Mesothelial cell of epicardium (in vitro differentiated cells): Measurements from ENCODE around the gene PRTG. TPM values are rescaled to one million over a fixed set of nuclear protein-coding genes. Genes with fewer than 3 reads are reported as not detected.

Experiments
- DNase-seq, 2 experiments: peaks; one replicate each; pipeline ENCODE4 v3.0.0; 2021; ENCODE audit warnings: low spot score in 2 of 2; ENCODE audit not compliant: unreplicated experiment in 2 of 2
- H3K27ac Mint-ChIP-seq: 2 replicates; pipeline ENCODE4 v1.8.0; 2021; ENCODE audit warnings: mixed read lengths
- H3K27me3 Mint-ChIP-seq: 2 replicates; pipeline ENCODE4 v1.8.0; 2021; ENCODE audit warnings: low read depth, mixed read lengths
- H3K36me3 Mint-ChIP-seq: 2 replicates; pipeline ENCODE4 v1.8.0; 2021; ENCODE audit warnings: mixed read lengths
- H3K4me1 Mint-ChIP-seq: 2 replicates; pipeline ENCODE4 v1.8.0; 2021; ENCODE audit warnings: mixed read lengths
- H3K4me3 Mint-ChIP-seq: 2 replicates; pipeline ENCODE4 v1.8.0; 2021; ENCODE audit warnings: mild to moderate bottlenecking, moderate library complexity, mixed read lengths
- H3K9me3 Mint-ChIP-seq: 2 replicates; pipeline ENCODE4 v1.8.0; 2021; ENCODE audit warnings: mixed read lengths
- total RNA-seq: library from RNA; stranded (reverse); gene quantifications from 3 replicates; pipeline ENCODE4 v1.2.1, GENCODE V29; 2021
- TF ChIP-seq, protein P1 (sequence below): fragments of 200-600 bp; sonication (generic); IDR thresholded peaks from one replicate; pipeline ENCODE4 v1.5.0; 2021; ENCODE audit warnings: antibody characterized with exemption; ENCODE audit not compliant: unreplicated experiment

Gene PRTG
- total RNA-seq, 1 donor from 2014 or later: 16.9 TPM

GRCh38 chr15:55741833-55742497 lies 987 bp downstream of the PRTG start:
- DNase-seq: peak in 1 of 2 experiments; percentile 43
- H3K27me3 Mint-ChIP-seq: no peaks in the 10 kb centered on the region
- no peaks in the 10 kb centered on the region for H3K36me3 Mint-ChIP-seq

DNA sequence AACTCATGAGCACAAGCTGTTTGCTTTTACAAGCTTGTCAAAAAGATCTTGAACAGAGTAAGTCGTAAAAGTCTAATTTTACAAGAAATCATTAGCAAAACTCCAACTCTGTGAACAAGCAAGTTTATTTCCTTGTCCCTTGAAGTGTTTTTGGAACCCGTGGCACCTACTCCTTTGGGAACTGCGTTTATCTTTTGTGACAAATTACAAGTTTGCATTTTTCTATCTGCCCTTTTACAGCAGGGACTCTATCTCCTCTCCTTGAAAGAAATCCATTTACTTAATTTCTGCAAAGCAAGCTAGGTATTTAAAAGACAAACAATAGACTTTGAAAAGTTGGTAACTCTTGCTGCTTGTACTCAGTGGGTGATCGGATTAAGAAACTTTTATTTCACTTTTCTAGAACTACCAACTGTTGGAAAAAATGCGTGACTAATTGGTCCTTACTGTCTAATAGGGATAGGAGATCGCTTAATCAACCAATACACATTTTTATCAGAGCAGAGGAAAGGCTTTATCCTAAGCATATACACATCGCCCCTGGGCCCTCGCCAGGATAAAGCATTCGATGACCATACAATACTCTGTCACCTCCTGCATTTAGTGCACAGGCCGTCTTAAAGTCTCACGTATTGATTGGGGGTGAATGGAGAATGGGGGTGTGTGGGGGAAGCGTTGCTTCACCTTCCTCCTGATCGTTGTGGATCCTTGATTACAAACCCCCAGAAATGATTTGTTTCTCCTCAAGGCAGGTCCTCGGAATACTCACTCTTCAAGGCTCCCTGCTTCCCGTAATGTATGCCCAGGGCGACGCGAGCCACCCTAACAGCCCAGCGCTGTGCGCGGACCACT lies 1.7 kb downstream of the PRTG start:
- H3K4me3 Mint-ChIP-seq: no peak overlapping the region
- TF ChIP-seq, protein P1, sequence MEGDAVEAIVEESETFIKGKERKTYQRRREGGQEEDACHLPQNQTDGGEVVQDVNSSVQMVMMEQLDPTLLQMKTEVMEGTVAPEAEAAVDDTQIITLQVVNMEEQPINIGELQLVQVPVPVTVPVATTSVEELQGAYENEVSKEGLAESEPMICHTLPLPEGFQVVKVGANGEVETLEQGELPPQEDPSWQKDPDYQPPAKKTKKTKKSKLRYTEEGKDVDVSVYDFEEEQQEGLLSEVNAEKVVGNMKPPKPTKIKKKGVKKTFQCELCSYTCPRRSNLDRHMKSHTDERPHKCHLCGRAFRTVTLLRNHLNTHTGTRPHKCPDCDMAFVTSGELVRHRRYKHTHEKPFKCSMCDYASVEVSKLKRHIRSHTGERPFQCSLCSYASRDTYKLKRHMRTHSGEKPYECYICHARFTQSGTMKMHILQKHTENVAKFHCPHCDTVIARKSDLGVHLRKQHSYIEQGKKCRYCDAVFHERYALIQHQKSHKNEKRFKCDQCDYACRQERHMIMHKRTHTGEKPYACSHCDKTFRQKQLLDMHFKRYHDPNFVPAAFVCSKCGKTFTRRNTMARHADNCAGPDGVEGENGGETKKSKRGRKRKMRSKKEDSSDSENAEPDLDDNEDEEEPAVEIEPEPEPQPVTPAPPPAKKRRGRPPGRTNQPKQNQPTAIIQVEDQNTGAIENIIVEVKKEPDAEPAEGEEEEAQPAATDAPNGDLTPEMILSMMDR: no peak
- peaks cover 30% of the 10 kb centered on the region for H3K4me1 Mint-ChIP-seq
- no peak overlapping the region for H3K27ac Mint-ChIP-seq
- no peak for DNase-seq
- no peaks in the 10 kb centered on the region for H3K27me3 Mint-ChIP-seq
- no peaks in the 10 kb centered on the region for H3K9me3 Mint-ChIP-seq
- no peaks in the 10 kb centered on the region for H3K36me3 Mint-ChIP-seq

More at GRCh38 chr15:55741833-55742497, 987 bp downstream of the PRTG start:
- H3K27ac Mint-ChIP-seq: no peak overlapping the region
- no peak overlapping the region for H3K4me3 Mint-ChIP-seq
- peaks cover 25% of the 10 kb centered on the region for H3K4me1 Mint-ChIP-seq
- TF ChIP-seq, protein P1: no peak
- H3K9me3 Mint-ChIP-seq: no peaks in the 10 kb centered on the region

GRCh38 chr15:55740359-55740878 lies 2.5 kb downstream of the PRTG start:
- H3K27ac Mint-ChIP-seq: no peak overlapping the region
- TF ChIP-seq, protein P1: no peak
- no peak overlapping the region for H3K4me3 Mint-ChIP-seq
- H3K9me3 Mint-ChIP-seq: no peaks in the 10 kb centered on the region
- no peaks in the 10 kb centered on the region for H3K36me3 Mint-ChIP-seq
- peaks cover 38% of the 10 kb centered on the region for H3K4me1 Mint-ChIP-seq
- H3K27me3 Mint-ChIP-seq: no peaks in the 10 kb centered on the region
- DNase-seq: no peak

DNA sequence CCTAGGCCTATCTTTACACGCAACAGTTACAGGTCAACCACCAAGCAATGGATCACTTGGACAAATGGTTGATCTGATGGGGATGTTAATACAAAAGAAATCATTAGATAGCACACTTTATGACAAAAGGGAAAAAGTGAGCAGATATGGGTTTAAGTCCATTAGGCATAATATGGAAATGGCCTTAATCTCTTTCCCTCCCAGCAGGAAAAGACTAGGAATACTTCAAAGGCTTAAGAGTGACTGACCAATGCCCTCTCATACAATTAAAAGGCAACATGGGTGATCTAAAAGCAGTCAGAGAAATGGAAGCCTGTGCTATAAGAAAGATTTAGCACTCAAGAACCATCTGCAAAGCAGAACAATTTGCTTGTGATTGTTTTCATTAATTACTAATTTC lies 3.3 kb downstream of the PRTG start:
- Mint-ChIP-seq H3K9me3 (no peaks in the 10 kb centered on the region), H3K4me3 (no peak overlapping the region), H3K27me3 (no peaks in the 10 kb centered on the region), H3K27ac (no peak overlapping the region), H3K36me3 (no peaks in the 10 kb centered on the region), H3K4me1 (peaks cover 45% of the 10 kb centered on the region)
- DNase-seq: no peak
- TF ChIP-seq, protein P1: no peak

DNA sequence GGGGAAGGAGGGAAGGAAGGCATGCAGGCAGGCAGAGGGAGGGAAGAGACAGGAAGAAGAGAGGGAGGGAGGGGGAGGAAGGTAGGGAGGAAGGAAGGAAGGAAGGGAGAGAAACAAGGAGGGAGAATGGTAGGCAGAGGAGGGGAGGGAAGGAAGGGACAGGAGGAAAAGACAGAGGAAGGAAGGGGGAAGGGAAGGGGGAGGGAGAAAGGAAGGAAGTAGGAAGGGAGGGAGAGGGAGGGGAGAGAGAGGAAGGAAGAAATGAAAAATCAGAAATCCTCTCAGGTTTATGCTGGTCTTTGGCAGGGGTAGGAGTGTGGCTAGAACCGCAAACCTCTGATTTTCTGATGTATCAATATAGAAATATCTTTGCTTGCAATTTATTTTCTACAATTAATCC lies 4.2 kb downstream of the PRTG start:
- no peak for DNase-seq
- H3K9me3 Mint-ChIP-seq: no peaks in the 10 kb centered on the region
- H3K4me1 Mint-ChIP-seq: peaks cover 46% of the 10 kb centered on the region
- no peak overlapping the region for H3K4me3 Mint-ChIP-seq
- peaks cover 3% of the 10 kb centered on the region for H3K36me3 Mint-ChIP-seq
- H3K27me3 Mint-ChIP-seq: no peaks in the 10 kb centered on the region
- H3K27ac Mint-ChIP-seq: peak overlapping the region; percentile 15
- TF ChIP-seq, protein P1: no peak
